ENCODE results near the gene ARVCF.
"Not testable (repeated sequence)": the region's sequence is repeated elsewhere in the genome, so short reads cannot be mapped to it uniquely, and the experiment has no call there.

DNA sequence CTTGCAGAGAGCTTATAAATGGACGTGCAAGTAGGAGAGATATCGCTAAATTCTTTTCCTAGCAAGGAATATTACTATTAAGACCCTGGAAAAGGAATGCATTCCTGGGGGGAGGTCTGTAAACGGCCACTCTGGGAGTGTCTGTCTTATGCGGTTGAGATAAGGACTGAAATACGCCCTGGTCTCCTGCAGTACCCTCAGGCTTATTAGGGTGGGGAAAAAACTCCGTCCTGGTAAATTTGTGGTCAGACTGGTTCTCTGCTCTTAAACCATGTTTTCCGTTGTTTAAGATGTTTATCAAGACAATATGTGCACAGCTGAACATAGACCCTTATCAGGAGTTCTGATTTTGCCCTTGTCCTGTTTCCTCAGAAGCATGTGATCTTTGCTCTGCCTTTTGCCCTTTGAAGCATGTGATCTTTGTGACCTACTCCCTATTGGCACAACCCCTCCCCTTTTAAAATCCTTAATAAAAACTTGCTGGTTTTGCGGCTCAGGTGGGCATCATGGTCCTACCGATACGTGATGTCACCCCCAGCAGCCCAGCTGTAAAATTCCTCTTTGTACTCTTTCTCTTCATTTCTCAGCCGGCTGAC, 81.4 kb downstream of the ARVCF start:
- TF ChIP-seq EZH2 (IDR thresholded peaks at IDR 0.05; ENCODE audit: insufficient read depth, poor library complexity, severe bottlenecking); EZH2phosphoT487 (IDR thresholded peaks at IDR 0.05; ENCODE audit: insufficient read depth, low read depth): not testable (repeated sequence)
